Mesenchymal stem cell (in vitro differentiated cells and primary cell): ENCODE data around the gene TUBGCP5.
A peak's percentile ranks its signal among the peaks of the same experiment; 100 is the strongest.

Source experiments
- DNase-seq: peaks from one replicate; pipeline ENCODE4 v3.0.0-alpha.2; 2013
- H2AFZ ChIP-seq: one replicate; pipeline ENCODE4 v1.6.1; 2013; ENCODE audit warnings: low read depth, mild to moderate bottlenecking, control low read depth, inconsistent platforms, low read length, moderate library complexity
- H2AK5ac ChIP-seq: 2 replicates; pipeline ENCODE4 v1.6.1; 2013; ENCODE audit warnings: low read length, moderate library complexity, mild to moderate bottlenecking, inconsistent platforms; ENCODE audit not compliant: severe bottlenecking
- H2BK120ac ChIP-seq: one replicate; pipeline ENCODE4 v1.6.1; 2013; ENCODE audit warnings: low read depth, mild to moderate bottlenecking, inconsistent platforms, low read length, moderate library complexity
- H2BK12ac ChIP-seq, 2 experiments: one replicate each; pipeline ENCODE4 v1.6.1; 2013; ENCODE audit warnings: inconsistent platforms in 2 of 2, low read length in 2 of 2, mild to moderate bottlenecking in 2 of 2, moderate library complexity in 2 of 2, control low read depth in 1 of 2
- H2BK15ac ChIP-seq: one replicate; pipeline ENCODE4 v1.6.1; 2013; ENCODE audit warnings: mild to moderate bottlenecking, low read depth, inconsistent platforms; ENCODE audit not compliant: poor library complexity, severe bottlenecking
- H2BK5ac ChIP-seq: 2 replicates; pipeline ENCODE4 v1.6.1; 2013; ENCODE audit warnings: low read depth, mild to moderate bottlenecking, low read length, control low read depth, inconsistent platforms; ENCODE audit not compliant: poor library complexity, severe bottlenecking
- H3K14ac ChIP-seq, 2 experiments: one replicate each; pipeline ENCODE4 v1.6.1; 2013; ENCODE audit warnings: inconsistent platforms in 2 of 2, low read length in 2 of 2, control low read depth in 1 of 2, mild to moderate bottlenecking in 1 of 2, moderate library complexity in 1 of 2
- H3K18ac ChIP-seq, 2 experiments: one replicate each; pipeline ENCODE4 v1.6.1; 2013; ENCODE audit warnings: inconsistent platforms in 2 of 2, low read length in 2 of 2, control low read depth in 1 of 2, low read depth in 1 of 2, mild to moderate bottlenecking in 1 of 2
- H3K23ac ChIP-seq, 2 experiments: one replicate each; pipeline ENCODE4 v1.6.1; 2013; ENCODE audit warnings: inconsistent platforms in 2 of 2, low read length in 2 of 2, mild to moderate bottlenecking in 2 of 2, moderate library complexity in 2 of 2, control low read depth in 1 of 2
- H3K27ac ChIP-seq: 2 replicates; pipeline ENCODE4 v1.5.1; 2013; ENCODE audit warnings: mild to moderate bottlenecking, moderate library complexity, low read length, control low read depth, inconsistent platforms; ENCODE audit not compliant: poor library complexity, severe bottlenecking
- H3K27me3 ChIP-seq, 2 experiments: 2 replicates each; pipeline versions ENCODE4 v1.6.1 to v1.7.0; 2013; ENCODE audit warnings: low read length in 2 of 2, mild to moderate bottlenecking in 2 of 2, moderate library complexity in 2 of 2, control low read depth in 1 of 2, inconsistent platforms in 1 of 2; ENCODE audit not compliant: control insufficient read depth in 1 of 2, insufficient read depth in 1 of 2
- H3K36me3 ChIP-seq, 2 experiments: 2 replicates each; pipeline versions ENCODE4 v1.6.1 to v1.7.0; 2013; ENCODE audit warnings: low read length in 2 of 2, control low read depth in 1 of 2, inconsistent platforms in 1 of 2, low read depth in 1 of 2, mild to moderate bottlenecking in 1 of 2; ENCODE audit not compliant: insufficient read depth in 2 of 2, control insufficient read depth in 1 of 2
- H3K4ac ChIP-seq, 2 experiments: one replicate each; pipeline ENCODE4 v1.6.1; 2013; ENCODE audit warnings: inconsistent platforms in 2 of 2, low read length in 2 of 2, mild to moderate bottlenecking in 2 of 2, moderate library complexity in 2 of 2, control low read depth in 1 of 2, low read depth in 1 of 2
- H3K4me1 ChIP-seq: 2 replicates; pipeline ENCODE4 v1.6.1; 2013; ENCODE audit warnings: low read depth, low read length, control low read depth; ENCODE audit not compliant: control insufficient read depth, insufficient read depth
- H3K4me2 ChIP-seq: 2 replicates; pipeline ENCODE4 v1.6.1; 2013; ENCODE audit warnings: low read length, mild to moderate bottlenecking, inconsistent platforms; ENCODE audit not compliant: poor library complexity, severe bottlenecking
- H3K4me3 ChIP-seq, 2 experiments: 2 replicates each; pipeline versions ENCODE4 v1.5.1 to v1.7.0; 2013; ENCODE audit warnings: low read length in 2 of 2, mild to moderate bottlenecking in 2 of 2, control low read depth in 1 of 2, low read depth in 1 of 2; ENCODE audit not compliant: insufficient read depth in 1 of 2
- H3K79me1 ChIP-seq: replicated peaks from 2 replicates; pipeline ENCODE4 v1.6.1; 2013; ENCODE audit warnings: mild to moderate bottlenecking, control low read depth, low read length, inconsistent platforms; ENCODE audit not compliant: poor library complexity, severe bottlenecking
- H3K9ac ChIP-seq: 2 replicates; pipeline ENCODE4 v1.7.0; 2013; ENCODE audit warnings: mild to moderate bottlenecking, low read length, moderate library complexity
- H3K9me3 ChIP-seq: 2 replicates; pipeline ENCODE4 v1.7.0; 2013; ENCODE audit warnings: mild to moderate bottlenecking, low read length; ENCODE audit not compliant: control insufficient read depth
- H4K8ac ChIP-seq: one replicate; pipeline ENCODE4 v1.6.1; 2013; ENCODE audit warnings: inconsistent platforms, mild to moderate bottlenecking, low read length, moderate library complexity
- H4K91ac ChIP-seq: one replicate; pipeline ENCODE4 v1.6.1; 2013; ENCODE audit warnings: mild to moderate bottlenecking, low read length, inconsistent platforms
- WGBS: methylation state at CpG from one replicate; pipeline ENCODE4 v1.1.7; 2013; ENCODE audit warnings: mixed read lengths; 5-methylcytosine and 5-hydroxymethylcytosine counted together

Gene TUBGCP5

GRCh38 chr15:23002920-23003319 is 36.4 kb downstream of the TUBGCP5 start:
- no peak overlapping the region for H3K18ac ChIP-seq
- H3K23ac ChIP-seq = no peak overlapping the region
- no peak overlapping the region for H2BK120ac ChIP-seq
- peaks cover 2% of the 10 kb centered on the region for H3K79me1 ChIP-seq
- no peak overlapping the region for H3K14ac ChIP-seq
- no peaks in the 10 kb centered on the region for H3K4me1 ChIP-seq
- no peaks in the 10 kb centered on the region for H3K9me3 ChIP-seq
- H3K4ac ChIP-seq = no peak overlapping the region
- H3K27me3 ChIP-seq = no peaks in the 10 kb centered on the region
- H2BK12ac ChIP-seq = no peak overlapping the region
- H3K36me3 ChIP-seq = peaks cover 37 to 87% of the 10 kb centered on the region in 2 experiments
- no peak overlapping the region for H2AK5ac ChIP-seq
- H4K91ac ChIP-seq = no peak overlapping the region
- H2AFZ ChIP-seq = no peak overlapping the region
- no peak overlapping the region for H2BK15ac ChIP-seq
- no peak overlapping the region for H3K4me2 ChIP-seq
- H3K9ac ChIP-seq = no peak overlapping the region
- H2BK5ac ChIP-seq = no peak overlapping the region
- no peak overlapping the region for H4K8ac ChIP-seq
- no peak for DNase-seq
- 100% methylated on average over 2 of the region's 2 CpGs for WGBS
- no peak overlapping the region for H3K4me3 ChIP-seq
- no peak overlapping the region for H3K27ac ChIP-seq

GRCh38 chr15:22995795-22996194 is 43.6 kb downstream of the TUBGCP5 start:
- Histone ChIP-seq H3K4me2 (no peak overlapping the region), H3K18ac (no peak overlapping the region), H2BK12ac (no peak overlapping the region), H3K9ac (no peak overlapping the region), H3K27ac (peak overlapping the region; percentile 84), H3K9me3 (no peaks in the 10 kb centered on the region), H3K4ac (no peak overlapping the region), H3K23ac (no peak overlapping the region), H3K27me3 (no peaks in the 10 kb centered on the region), H3K4me1 (peaks cover 9% of the 10 kb centered on the region), H2BK5ac (no peak overlapping the region), H4K8ac (no peak overlapping the region), H2AFZ (no peak overlapping the region), H3K14ac (no peak overlapping the region), H3K36me3 (peaks cover 14 to 50% of the 10 kb centered on the region in 2 experiments), H2AK5ac (no peak overlapping the region), H3K4me3 (no peak overlapping the region), H2BK15ac (no peak overlapping the region), H2BK120ac (no peak overlapping the region), H4K91ac (no peak overlapping the region), H3K79me1 (no peaks in the 10 kb centered on the region)
- 94% methylated on average over 7 of the region's 7 CpGs for WGBS
- no peak for DNase-seq

GRCh38 chr15:22992024-22992326 is 47.4 kb downstream of the TUBGCP5 start:
- H3K23ac ChIP-seq = no peak overlapping the region
- no peak overlapping the region for H2BK15ac ChIP-seq
- H3K79me1 ChIP-seq = no peaks in the 10 kb centered on the region
- H4K8ac ChIP-seq = no peak overlapping the region
- peaks cover 9% of the 10 kb centered on the region for H3K4me1 ChIP-seq
- DNase-seq = no peak
- H3K27ac ChIP-seq = no peak overlapping the region
- no peaks in the 10 kb centered on the region for H3K27me3 ChIP-seq
- H3K36me3 ChIP-seq = peaks cover 4 to 27% of the 10 kb centered on the region in 2 experiments
- no peak overlapping the region for H2AK5ac ChIP-seq
- no peak overlapping the region for H2BK120ac ChIP-seq
- H3K4ac ChIP-seq = no peak overlapping the region
- H2BK12ac ChIP-seq = no peak overlapping the region
- no peak overlapping the region for H2AFZ ChIP-seq
- no peak overlapping the region for H3K4me3 ChIP-seq
- H4K91ac ChIP-seq = no peak overlapping the region
- 43% methylated on average over 5 of the region's 5 CpGs for WGBS
- H3K4me2 ChIP-seq = no peak overlapping the region
- no peak overlapping the region for H3K18ac ChIP-seq
- H3K9me3 ChIP-seq = no peaks in the 10 kb centered on the region
- no peak overlapping the region for H2BK5ac ChIP-seq
- no peak overlapping the region for H3K14ac ChIP-seq
- H3K9ac ChIP-seq = no peak overlapping the region

- no peak overlapping the region for H3K23ac ChIP-seq
- H3K9ac ChIP-seq = no peak overlapping the region
These were observed 49.5 kb downstream of the TUBGCP5 start for GRCh38 chr15:22989576-22990477.

More at GRCh38 chr15:22989576-22990477, 49.5 kb downstream of the TUBGCP5 start:
- H3K4me2 ChIP-seq = no peak overlapping the region
- 94% methylated on average over 7 of the region's 7 CpGs for WGBS
- no peaks in the 10 kb centered on the region for H3K79me1 ChIP-seq
- no peak overlapping the region for H3K4me3 ChIP-seq
- no peak overlapping the region for H3K4ac ChIP-seq
- no peaks in the 10 kb centered on the region for H3K9me3 ChIP-seq
- DNase-seq = no peak
- H3K14ac ChIP-seq = no peak overlapping the region
- H3K18ac ChIP-seq = no peak overlapping the region
- no peak overlapping the region for H3K27ac ChIP-seq
- H2BK12ac ChIP-seq = no peak overlapping the region
- no peak overlapping the region for H4K8ac ChIP-seq
- H2BK120ac ChIP-seq = no peak overlapping the region
- no peak overlapping the region for H2AFZ ChIP-seq
- H4K91ac ChIP-seq = no peak overlapping the region
- peaks cover 0 to 12% of the 10 kb centered on the region in 2 experiments for H3K36me3 ChIP-seq
- H2BK15ac ChIP-seq = no peak overlapping the region
- H3K4me1 ChIP-seq = no peaks in the 10 kb centered on the region
- H2AK5ac ChIP-seq = no peak overlapping the region
- no peak overlapping the region for H2BK5ac ChIP-seq
- H3K27me3 ChIP-seq = no peaks in the 10 kb centered on the region
